Measurements from ENCODE around the gene ME3. TPM values are rescaled to one million over a fixed set of nuclear protein-coding genes. Genes with fewer than 3 reads are reported as not detected.

The ME3 gene
- total RNA-seq, 4 donors from 2014 or later: 11.0 to 47.8 (median 44.1) TPM

DNA sequence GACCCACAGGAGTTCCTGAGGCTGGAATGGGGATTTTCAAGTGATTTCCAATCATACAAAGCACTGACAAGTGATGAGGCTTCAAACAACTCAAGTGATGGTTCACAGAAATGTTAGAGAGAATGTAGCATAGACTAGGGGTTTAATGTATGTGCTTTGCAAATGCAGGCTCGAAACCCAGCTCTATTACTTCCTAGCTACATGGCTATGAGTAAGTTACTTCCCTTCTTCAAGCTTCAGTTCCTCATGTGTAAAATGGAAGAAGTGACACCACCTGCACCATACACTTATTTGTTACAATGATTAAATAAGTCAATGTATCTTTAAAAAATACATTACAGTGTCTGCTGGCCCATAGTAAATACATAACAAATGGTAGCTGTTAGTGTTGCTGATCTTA is 158.0 kb downstream of the ME3 start:
- WGBS, 2 donors (ENCODE audit: low coverage in 1 of 2): 86 to 89% methylated on average over 1 of the region's 1 CpG
- no peak overlapping the region for H3K4me3 ChIP-seq
- no peaks in the 10 kb centered on the region for H3K9me3 ChIP-seq
- peaks cover 0 to 46% (median 13%) of the 10 kb centered on the region in 3 donors for H3K4me1 ChIP-seq
- no peak for ATAC-seq
- TF ChIP-seq, protein P1, sequence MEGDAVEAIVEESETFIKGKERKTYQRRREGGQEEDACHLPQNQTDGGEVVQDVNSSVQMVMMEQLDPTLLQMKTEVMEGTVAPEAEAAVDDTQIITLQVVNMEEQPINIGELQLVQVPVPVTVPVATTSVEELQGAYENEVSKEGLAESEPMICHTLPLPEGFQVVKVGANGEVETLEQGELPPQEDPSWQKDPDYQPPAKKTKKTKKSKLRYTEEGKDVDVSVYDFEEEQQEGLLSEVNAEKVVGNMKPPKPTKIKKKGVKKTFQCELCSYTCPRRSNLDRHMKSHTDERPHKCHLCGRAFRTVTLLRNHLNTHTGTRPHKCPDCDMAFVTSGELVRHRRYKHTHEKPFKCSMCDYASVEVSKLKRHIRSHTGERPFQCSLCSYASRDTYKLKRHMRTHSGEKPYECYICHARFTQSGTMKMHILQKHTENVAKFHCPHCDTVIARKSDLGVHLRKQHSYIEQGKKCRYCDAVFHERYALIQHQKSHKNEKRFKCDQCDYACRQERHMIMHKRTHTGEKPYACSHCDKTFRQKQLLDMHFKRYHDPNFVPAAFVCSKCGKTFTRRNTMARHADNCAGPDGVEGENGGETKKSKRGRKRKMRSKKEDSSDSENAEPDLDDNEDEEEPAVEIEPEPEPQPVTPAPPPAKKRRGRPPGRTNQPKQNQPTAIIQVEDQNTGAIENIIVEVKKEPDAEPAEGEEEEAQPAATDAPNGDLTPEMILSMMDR (IDR thresholded peaks at IDR 0.05): no peak
- TF ChIP-seq POLR2A (IDR thresholded peaks at IDR 0.05) (no peak), EP300 (IDR thresholded peaks at IDR 0.05) (no peak)
- H3K27ac ChIP-seq: no peak overlapping the region
- H3K36me3 ChIP-seq: no peaks in the 10 kb centered on the region
- no peaks in the 10 kb centered on the region for H3K27me3 ChIP-seq

DNA sequence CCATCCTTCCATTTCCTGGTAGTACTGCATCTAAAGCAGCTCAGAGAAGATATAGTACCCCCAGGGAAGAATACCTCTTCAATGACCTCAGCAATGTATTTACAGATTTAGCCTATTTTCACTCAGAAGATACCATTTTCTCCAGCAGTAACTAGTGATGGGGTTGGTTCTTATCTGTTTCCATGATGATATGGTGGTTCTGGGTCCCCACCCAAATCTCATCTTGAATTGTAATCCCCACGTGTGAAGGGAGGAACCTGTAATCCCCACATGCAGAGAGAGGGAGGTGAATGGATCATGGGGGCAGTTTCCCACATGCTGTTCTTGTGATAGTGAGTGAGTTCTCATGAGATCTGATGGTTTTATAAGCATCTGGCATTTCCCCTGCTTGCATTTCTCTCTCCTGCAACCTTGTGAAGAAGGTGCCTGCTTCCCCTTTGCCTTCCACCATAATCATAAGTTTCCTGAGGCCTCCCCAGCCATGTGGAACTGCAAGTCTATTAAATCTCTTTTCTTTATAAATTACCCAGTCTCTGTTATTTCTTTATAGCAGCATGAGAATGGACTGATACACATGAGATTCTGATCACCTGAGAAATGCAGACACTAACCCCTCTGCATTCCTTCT is 158.6 kb downstream of the ME3 start:
- H3K36me3 ChIP-seq: no peaks in the 10 kb centered on the region
- H3K9me3 ChIP-seq: no peaks in the 10 kb centered on the region
- H3K4me3 ChIP-seq: no peak overlapping the region
- no peaks in the 10 kb centered on the region for H3K27me3 ChIP-seq
- WGBS, 2 donors (ENCODE audit: low coverage in 1 of 2): 83% methylated on average over 1 of the region's 1 CpG; no CpG with 5 or more reads in 1 of the 2 donors
- H3K4me1 ChIP-seq: peaks cover 0 to 40% (median 7%) of the 10 kb centered on the region in 3 donors
- H3K27ac ChIP-seq: no peak overlapping the region
- ATAC-seq: no peak
- no peak for TF ChIP-seq POLR2A (IDR thresholded peaks at IDR 0.05)
- no peak for TF ChIP-seq EP300 (IDR thresholded peaks at IDR 0.05)
- no peak for TF ChIP-seq POLR2AphosphoS5 (IDR thresholded peaks at IDR 0.05)
- TF ChIP-seq, protein P1 (IDR thresholded peaks at IDR 0.05): no peak

DNA sequence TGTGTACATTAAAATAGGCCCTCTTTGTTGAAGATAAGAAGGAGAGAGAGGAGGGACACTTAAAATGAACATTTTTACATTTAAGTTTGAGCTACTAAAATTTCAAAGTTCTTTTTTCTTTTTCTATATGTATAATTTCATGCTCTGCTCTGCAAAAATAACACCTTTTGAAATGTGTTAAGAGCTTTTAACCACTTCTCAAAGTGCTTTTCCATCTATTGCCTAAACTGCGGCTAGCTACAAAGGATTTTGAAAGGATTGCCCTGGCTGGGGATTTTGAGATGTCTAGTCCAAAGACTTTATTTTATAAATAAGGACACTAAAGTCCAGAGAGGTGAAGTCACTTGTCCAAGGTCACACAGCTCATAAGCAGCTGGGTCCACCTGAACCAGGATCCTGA is 159.3 kb downstream of the ME3 start:
- TF ChIP-seq, protein P1 (IDR thresholded peaks at IDR 0.05): no peak
- TF ChIP-seq POLR2A (IDR thresholded peaks at IDR 0.05): no peak
- no peak for TF ChIP-seq POLR2AphosphoS5 (IDR thresholded peaks at IDR 0.05)
- TF ChIP-seq EP300 (IDR thresholded peaks at IDR 0.05): no peak
- Histone ChIP-seq H3K4me1 (peaks cover 0 to 33% (median 5%) of the 10 kb centered on the region in 3 donors), H3K9me3 (no peaks in the 10 kb centered on the region), H3K4me3 (no peak overlapping the region), H3K27me3 (no peaks in the 10 kb centered on the region), H3K36me3 (peaks cover 0 to 5% of the 10 kb centered on the region in 2 donors), H3K27ac (no peak overlapping the region)
- ATAC-seq: no peak
- WGBS, 2 donors (ENCODE audit: low coverage in 1 of 2): 100% methylated on average over 1 of the region's 1 CpG

DNA sequence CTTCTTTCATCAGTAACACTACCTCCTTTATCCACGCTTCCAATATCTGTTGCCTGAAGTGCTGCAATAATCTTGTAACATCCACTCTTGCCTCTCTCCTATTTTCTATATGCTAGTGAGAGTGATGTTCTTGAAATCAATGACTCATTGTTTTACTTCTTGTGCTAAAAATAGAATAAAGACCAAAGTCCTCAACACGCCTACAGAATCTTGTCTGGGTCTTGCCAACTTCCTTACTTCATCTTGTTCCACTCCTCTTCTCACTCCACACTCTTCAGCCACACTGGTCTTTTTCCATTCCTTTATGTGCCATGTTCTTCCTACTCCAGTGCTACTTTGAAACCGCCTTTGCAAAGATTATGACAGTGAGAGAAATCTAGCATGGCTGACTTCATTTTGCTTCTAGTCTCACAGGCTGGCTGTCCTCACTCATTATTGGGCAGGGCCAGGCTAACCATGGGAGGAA is 161.3 kb downstream of the ME3 start:
- WGBS, 2 donors (ENCODE audit: low coverage in 1 of 2): 29 to 40% methylated on average over 2 of the region's 3 CpGs
- TF ChIP-seq EP300 (IDR thresholded peaks at IDR 0.05) (no peak), POLR2AphosphoS5 (IDR thresholded peaks at IDR 0.05) (no peak), POLR2A (IDR thresholded peaks at IDR 0.05) (no peak)
- TF ChIP-seq, protein P1 (IDR thresholded peaks at IDR 0.05): no peak
- Histone ChIP-seq H3K4me1 (peaks cover 0 to 23% (median 5%) of the 10 kb centered on the region in 3 donors), H3K4me3 (no peak overlapping the region), H3K9me3 (no peaks in the 10 kb centered on the region), H3K27ac (no peak overlapping the region), H3K36me3 (peaks cover 0 to 18% of the 10 kb centered on the region in 2 donors), H3K27me3 (no peaks in the 10 kb centered on the region)
- ATAC-seq: no peak

DNA sequence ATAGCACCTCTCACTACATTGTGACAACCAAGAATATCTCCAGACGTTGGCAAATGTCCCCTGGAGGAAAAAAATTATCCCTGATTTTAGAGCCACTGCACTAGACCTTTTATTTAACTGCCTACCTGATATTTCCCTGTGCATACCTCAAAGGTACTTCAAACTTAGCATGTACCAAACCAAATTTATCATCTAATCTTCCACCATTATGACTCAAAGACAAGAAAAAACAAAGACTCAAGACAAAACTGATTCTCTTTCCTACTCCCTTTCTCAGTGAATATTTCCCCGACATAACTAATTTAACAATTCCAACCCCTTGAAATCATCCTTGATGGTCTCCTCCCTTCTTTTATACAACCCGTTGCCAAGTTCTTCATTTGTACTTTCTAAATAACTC is 161.7 kb downstream of the ME3 start:
- H3K4me3 ChIP-seq: no peak overlapping the region
- H3K4me1 ChIP-seq: peaks cover 0 to 19% (median 4%) of the 10 kb centered on the region in 3 donors
- WGBS, 2 donors (ENCODE audit: low coverage in 1 of 2): 29 to 43% methylated on average over 2 to 3 of the region's 3 CpGs
- TF ChIP-seq POLR2AphosphoS5 (IDR thresholded peaks at IDR 0.05) (no peak), EP300 (IDR thresholded peaks at IDR 0.05) (no peak), POLR2A (IDR thresholded peaks at IDR 0.05) (no peak)
- TF ChIP-seq, protein P1 (IDR thresholded peaks at IDR 0.05): no peak
- no peak overlapping the region for H3K27ac ChIP-seq
- no peaks in the 10 kb centered on the region for H3K27me3 ChIP-seq
- H3K36me3 ChIP-seq: peaks cover 0 to 22% of the 10 kb centered on the region in 2 donors
- no peak for ATAC-seq
- no peaks in the 10 kb centered on the region for H3K9me3 ChIP-seq

Data from gastroesophageal sphincter (tissue), 4 donors.